GM19455 (cell line): ENCODE data around the gene VWA5B1.
"Not testable (repeated sequence)": the region's sequence is repeated elsewhere in the genome, so short reads cannot be mapped to it uniquely, and the experiment has no call there.

Source experiments
- ATAC-seq: cut with Tn5 transposase; IDR thresholded peaks from one replicate; pipeline ENCODE4 v1.9.1; 2021; ENCODE audit not compliant: unreplicated experiment

The VWA5B1 gene, protein sequence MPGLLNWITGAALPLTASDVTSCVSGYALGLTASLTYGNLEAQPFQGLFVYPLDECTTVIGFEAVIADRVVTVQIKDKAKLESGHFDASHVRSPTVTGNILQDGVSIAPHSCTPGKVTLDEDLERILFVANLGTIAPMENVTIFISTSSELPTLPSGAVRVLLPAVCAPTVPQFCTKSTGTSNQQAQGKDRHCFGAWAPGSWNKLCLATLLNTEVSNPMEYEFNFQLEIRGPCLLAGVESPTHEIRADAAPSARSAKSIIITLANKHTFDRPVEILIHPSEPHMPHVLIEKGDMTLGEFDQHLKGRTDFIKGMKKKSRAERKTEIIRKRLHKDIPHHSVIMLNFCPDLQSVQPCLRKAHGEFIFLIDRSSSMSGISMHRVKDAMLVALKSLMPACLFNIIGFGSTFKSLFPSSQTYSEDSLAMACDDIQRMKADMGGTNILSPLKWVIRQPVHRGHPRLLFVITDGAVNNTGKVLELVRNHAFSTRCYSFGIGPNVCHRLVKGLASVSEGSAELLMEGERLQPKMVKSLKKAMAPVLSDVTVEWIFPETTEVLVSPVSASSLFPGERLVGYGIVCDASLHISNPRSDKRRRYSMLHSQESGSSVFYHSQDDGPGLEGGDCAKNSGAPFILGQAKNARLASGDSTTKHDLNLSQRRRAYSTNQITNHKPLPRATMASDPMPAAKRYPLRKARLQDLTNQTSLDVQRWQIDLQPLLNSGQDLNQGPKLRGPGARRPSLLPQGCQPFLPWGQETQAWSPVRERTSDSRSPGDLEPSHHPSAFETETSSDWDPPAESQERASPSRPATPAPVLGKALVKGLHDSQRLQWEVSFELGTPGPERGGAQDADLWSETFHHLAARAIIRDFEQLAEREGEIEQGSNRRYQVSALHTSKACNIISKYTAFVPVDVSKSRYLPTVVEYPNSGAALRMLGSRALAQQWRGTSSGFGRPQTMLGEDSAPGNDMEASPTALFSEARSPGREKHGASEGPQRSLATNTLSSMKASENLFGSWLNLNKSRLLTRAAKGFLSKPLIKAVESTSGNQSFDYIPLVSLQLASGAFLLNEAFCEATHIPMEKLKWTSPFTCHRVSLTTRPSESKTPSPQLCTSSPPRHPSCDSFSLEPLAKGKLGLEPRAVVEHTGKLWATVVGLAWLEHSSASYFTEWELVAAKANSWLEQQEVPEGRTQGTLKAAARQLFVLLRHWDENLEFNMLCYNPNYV

DNA sequence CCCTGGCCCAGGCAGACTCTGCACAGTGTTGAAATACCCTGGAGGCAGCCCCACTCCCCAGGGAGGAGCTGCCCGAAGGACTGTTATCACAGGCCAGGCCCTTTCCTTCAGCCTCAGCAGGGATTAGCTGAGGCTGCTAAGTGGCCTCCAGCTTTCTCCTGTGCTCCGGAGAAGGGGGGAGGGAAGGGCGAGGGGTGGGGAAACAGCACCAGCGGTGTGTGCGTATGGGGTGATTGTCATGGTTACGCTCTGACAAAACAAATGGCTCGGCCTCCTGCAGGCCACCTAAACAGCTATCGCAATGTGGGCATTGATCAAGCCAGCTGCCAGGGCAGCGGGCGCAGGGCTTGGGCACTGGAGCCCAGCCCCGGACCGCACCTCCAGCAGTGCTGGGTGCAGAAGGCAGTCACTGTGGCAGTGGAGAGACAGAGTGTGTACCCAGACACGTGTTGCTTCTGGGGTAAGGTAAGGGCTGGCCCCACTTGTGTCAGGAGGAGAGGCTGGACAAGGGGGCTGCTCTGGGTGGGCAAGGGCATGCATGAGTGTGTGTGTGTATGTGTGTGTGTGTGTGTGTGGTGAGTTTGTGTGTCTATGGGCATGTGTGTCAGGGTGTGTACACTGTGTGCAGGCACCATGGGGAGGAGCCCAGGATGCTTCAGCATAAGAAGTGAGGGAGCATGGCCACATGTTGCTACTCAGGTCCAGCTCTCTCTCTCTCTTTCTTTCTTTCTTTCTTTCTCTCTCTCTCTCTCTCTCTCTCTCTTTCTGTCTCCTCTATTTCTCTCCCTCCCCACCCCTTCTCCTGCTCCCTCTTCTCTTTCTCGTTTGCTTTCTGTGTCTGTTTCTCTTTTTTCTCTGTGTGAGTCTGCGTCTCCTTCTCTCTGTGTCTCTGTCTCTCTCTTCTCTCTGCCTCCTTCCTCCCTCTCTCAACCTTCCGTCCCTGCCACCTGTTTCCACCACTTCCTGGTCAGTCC lies at the start of gene VWA5B1:
TSS of gene VWA5B1 (plus strand) at position 252 of the 974 bp plus-strand sequence. CDS start 19,727 bp downstream, outside the sequence.
- ATAC-seq: no peak

DNA sequence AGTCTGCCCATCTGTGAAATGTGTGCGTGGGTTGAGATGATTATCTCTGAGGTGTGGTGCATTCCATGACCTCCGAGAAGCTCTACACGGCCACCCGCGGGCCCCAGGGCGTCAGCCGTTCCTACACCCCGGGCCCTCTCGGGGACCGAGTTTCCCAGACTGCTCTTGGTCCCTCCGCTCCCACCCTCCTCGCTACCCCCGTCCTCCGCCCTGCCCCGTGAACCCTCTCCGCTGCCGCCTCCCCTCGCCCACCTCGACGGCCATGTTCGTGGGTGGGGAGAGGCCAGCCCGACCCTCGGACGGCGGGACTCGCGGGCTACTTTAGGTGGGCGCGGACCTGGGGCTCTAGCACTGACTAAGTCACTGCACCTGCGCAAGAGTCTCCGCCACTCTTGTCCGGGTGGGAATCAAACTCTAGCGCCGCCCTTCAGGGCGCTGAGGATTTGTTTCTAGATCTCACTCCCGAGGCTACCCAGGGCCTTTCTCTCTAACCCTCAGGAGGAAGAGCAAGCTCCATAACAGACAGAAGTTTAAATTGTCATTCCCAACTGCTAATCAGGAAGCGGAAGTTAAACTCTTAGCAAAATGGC lies 47.7 kb upstream of the VWA5B1 start:
- no peak for ATAC-seq

DNA sequence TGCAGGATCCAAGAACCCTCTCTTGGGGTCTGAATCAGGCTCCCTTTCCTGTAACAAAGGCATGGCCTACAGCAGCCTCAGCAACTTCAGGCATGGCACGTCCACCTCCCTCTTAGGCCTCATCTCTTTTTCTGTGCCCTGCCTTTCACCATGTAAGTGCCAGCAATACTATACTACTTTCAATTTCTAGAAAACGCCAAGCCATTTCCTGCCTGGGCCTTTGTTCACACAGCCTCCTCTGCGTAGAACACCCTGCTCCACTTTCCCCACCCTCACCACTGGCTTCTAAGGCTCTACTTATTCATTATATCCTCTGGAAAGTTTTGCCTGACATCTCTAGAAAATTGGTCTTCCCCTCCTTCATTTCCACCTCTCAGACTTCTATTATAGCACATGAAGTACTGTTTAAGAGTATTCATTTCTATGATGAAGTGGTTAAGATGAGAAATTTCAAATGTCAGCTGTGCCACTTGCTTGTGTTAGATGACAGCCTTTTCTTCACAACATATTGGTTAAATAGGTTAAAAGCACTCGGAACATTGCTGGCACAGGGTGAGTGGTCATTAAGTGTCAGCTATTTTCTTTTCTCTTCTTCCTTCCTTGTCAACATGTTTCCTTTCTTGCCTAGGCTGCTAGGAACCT lies 41.6 kb upstream of the VWA5B1 start:
- ATAC-seq: no peak

DNA sequence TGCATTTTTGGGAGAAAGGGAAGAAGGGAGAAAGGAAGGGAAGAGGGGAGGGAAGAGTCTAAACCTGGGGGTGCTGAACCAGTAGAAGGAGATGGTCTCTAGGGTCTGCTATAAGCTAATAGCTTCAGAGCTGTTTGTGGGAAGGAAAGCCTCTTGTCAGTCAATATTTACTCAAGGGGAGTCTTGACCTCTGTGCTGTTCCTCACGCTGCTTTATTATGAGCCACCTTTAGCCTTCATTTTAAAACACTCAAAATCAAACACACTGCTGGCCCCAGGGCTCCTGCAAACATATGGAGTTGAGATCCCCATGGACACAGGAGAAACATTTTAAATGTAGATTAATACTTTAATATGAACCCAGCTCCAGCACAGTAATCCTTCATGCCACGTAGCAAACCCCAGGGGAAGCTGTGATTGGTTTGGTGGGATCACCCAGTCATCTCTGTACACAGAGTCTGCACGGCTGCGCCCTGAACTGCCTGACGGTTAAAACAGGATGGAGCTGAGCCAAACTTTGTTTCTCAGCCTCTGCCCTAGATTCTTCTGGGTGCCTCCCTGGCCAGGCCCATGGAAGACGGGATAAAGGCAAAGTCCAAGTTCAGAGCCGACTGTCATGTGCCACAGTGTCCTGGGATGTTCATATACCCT lies 40.2 kb upstream of the VWA5B1 start:
- no peak for ATAC-seq

DNA sequence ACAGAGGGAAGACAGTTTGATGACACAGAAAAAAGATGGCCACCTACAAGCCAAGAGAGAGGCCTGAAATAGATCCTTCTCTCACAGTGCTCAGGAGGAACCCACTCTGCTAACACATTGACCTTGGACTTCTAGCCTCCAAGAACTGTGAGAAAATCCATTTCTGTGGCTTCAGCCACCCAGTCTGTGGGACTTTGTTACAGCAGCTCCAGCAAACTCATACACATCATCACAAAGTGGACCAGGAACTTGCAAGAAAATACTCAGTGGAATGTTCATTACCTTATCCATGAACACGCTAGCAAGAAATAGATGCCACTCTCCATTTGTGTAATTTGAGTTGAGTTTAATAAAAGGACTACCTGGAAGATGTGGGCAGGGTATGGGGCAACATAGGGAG lies 38.1 kb upstream of the VWA5B1 start:
- no peak for ATAC-seq

DNA sequence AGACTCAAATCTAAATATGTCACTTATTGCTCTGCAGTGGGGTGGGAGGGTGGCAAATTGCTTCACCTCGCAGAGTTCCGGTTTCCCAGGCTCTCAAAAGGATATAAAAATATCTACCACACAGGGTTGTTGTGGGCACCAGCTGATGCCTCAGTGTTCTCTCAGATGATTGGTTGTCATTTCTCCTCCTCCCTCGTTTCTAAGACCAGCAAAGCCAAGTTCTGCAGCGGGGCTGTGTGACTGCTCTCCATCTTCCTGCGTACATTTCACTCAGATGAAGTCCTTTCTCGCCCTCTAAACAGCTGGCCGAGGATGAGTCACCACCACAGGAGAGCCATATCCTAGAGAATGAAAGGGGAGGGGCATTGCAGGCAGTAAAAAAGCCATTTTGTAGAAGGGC lies 35.0 kb upstream of the VWA5B1 start:
- ATAC-seq: no peak

DNA sequence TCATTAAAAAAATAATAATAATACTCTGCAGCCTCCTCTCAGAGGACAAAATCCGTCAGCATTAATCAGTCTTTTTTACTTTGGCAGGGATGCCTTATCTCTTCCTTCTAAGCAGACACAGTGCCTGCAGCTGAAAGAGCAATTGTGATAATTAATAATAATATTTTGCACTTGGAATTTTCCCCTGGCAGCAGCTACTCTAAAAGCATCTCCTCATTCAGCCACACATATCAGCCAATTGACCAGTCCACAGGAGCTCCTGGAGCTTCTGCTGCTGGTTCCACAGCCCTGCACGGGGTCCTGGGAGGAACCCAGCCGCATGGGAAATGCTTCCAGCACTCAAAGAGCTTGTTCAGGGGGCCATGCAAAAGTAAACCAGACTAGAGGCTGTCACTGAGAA lies 31.0 kb upstream of the VWA5B1 start:
- ATAC-seq: no peak

DNA sequence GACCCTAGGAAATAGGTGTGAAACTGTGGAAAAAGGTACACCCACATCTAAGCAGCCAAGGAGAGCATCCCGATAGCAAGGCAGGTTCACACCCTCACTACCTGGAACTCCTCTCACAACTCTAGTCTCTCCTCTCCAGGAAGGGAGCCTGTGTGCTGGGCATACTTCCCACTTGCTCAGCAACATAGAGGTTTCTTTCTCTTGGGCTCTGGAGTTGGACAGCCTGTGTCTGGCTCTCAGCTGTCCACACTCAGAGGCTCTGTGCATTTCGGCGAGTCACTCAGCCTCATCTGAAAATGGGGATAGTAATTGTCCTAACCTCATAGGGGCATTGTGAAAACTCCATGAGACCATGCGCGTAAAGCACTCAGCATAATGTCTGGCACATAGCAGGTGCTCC lies 29.6 kb upstream of the VWA5B1 start:
- ATAC-seq: no peak

DNA sequence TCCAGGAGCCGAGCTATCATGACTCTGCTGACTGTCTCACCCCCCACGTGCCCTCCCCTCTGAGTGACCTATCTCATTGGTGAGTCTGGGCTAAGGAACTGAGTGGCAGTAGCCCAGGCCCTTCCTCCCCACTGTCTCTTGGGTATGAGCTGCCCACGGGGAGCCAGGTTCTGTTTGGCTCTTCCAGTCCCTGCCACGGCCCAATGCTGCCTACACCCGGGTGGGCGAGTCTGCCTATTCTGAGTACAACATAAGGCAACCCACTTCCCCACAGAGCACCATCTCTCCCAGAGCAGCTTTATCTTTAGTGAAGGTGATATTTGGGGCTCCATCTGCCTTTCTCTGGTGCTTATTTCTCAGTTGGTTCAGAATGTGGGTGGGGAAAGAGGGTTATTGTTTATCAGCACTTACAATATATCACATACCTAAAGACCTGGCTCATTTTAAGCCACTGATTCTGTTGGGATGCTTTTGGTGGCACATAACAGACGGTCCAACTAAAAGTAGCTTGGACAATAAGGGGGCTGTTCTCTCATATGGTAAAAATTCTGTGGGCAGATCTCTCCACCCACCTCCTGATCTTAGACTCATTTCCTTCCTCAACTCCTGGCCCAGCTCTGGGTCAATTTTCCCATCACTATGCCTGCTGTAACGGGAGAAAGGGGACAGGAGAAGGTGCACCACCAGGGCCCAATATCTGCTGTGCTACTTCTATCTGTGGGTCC lies 27.7 kb upstream of the VWA5B1 start:
- ATAC-seq: no peak

DNA sequence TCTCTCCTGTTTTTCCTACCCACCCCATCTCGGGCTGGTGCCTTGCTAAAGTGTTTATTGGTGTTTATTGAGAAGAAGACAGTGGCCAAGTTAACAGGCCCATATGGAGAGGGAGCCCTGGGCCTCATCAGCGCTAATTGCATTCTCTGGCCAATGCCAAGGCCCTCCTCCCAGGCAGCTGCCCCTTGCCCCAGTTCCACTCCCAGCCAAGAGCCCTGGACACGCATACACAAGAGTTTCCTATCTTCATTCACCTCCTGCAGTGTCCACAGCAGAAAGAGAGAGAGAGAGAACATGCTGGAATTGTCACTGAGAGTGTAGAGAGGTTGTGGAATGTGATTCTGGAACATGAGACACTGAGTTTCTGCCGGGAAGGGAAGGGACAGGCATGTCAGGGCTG lies 25.4 kb upstream of the VWA5B1 start:
- no peak for ATAC-seq

DNA sequence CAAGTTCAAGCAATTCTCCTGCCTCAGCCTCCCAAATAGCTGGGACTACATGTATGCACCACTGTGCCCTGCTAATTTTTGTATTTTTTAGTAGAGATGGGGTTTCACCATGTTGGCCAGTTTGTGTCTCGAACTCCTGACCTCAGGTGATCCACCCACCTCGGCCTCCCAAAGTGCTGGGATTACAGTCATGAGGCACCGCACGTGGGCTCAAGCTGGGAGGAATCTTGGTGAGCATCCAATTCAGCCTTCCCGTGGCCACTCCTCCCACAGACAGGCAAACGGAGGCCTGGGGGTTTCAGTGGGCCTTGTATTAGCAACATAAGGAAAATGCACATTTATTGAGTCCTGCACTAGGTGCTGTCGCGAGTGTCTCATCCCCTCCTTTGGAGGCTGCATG lies 24.5 kb upstream of the VWA5B1 start:
- ATAC-seq: no peak

DNA sequence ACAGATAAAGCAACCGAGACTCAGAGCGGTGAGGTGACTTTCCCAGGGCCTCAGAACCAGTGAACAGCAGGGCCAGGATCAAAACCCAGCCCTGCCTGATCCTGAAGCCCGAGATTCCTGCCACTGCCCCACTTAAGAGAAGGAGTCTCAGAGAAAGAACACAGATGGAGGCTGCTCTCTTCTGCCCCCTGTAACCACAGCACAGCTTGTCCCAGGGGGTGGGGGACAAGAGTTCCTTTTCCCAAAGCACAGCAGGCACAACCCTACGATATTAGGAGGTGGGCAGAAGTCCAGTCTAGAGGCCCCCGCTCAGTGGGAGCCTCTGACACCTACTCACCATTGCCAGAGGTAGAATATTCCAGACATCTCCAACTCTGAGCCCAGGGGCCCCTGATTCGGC lies 24.0 kb upstream of the VWA5B1 start:
- no peak for ATAC-seq

DNA sequence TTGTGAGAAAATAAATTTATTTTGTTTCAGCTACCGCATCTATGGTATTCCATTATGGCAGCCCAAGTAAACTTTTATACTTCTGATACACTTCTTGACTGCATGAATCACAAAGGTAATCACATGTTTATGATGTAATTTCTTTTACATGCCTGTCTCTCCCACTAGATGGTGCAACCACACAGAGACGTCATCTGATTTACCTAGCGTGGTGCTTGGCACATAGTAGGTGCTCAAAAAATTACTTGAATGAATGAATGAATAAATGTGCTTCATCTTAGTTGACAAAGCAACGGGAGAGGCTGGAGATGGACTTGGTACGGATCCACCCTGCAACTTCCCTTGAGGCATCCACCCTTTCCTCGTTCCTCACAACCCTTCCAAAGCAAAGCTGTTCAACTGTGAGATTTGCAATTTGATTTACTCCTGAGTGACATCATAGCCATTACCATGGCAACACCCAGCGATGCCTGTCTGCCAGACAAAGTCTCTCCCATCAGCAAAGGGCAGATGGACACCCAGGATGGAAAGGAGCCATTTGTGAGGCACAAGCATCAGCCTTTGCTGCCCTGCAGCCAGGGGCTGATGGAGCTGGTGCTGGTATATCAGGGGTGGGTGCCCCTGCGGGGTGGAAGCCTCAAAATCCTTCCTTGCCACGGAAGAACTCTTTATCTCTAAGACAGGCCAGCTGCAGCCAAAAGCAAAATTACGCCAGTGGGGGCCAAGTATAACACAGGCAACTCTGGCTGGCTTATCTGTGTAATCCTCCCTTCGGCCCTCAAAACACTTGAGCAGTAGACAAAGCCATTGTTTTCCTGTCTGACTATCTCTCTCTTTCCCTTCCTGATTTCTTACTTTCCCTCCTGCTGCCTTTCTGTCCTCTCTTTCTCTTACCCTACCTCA lies 18.9 kb upstream of the VWA5B1 start:
- no peak for ATAC-seq

DNA sequence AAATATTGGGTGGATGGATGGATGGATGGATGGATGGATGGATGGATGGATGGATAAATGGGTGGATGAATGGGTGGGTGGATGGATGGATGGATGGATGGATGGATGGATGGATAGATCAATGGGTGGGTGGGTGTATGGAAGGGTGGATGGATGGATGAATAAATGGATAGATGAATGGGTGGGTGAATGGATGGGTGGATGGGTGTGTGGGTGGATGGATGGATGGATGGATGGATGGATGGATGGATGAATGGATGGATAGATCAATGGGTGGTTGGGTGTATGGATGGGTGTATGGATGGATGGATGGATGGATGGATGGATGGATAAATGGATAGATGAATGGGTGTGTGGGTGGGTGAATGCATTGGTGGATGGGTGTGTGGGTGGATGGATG lies 17.0 kb upstream of the VWA5B1 start:
- not testable (repeated sequence) for ATAC-seq

DNA sequence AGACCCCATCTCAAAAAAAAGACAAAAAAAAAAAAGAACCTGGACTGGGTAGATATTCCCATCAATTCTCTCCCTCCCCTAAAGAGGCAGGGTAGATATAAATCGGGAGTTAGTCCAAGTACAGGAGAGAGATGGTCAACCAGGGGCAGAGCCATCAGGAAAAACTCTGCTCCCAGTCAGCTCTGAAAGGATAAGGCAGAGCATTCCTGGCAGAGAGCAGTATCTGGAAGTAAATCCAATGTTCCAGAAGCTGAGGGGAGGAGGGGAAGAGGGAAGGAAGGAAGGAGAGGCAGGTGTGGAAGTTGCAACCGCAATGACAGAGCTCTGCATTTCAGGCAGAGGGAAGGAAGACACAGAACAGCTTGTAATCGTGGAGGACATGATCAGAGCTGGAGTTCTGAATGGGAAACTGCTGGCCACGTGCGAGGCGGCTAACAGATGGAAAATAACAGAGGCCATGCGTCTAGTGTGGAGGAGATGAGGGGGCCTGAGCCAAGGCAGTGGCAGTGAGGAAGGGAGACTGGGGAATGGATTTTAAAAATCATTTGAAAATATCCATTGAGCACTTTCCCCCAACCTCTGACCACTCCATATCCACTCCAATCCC lies 15.3 kb upstream of the VWA5B1 start:
- no peak for ATAC-seq

DNA sequence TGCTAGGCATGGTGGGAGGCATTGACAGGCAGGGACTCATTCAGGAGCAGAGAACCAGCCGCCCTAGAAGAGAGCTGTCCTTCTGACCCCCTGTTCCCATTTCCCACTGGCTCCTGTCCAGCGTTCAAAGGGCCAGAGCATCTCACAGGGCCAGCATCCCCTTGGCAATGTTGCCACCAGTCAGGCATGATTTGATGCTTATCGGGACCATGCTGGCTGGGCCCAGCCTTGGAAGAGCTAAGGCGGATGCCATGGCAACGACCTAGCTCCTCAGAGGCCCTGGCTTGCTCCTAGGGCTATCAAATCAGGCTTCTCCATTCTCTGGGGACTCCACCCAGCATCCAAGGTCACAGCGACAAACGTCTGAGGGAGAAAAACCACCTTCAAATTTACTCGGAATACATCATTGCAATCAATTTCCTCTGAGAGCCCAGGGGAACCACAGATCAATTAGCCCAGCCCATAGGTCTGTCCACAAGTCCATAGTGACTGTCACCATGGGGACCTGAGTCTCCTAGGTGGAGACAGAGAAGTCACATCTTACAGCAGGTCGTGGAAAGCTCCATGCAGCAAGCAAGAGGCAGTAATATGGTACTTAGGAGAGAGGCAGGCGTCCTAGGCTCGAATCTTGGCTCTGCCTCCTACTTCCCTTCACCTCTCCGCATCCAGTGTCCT lies 14.1 kb upstream of the VWA5B1 start:
- ATAC-seq: no peak
